BJ (cell line): ENCODE measurements around the gene LIPJ. TPM values are rescaled to one million over a fixed set of nuclear protein-coding genes. Genes with fewer than 3 reads are reported as not detected.

Source experiments
- CTCF ChIA-PET: fragments of 350-600 bp; formaldehyde crosslinking; extraction: SDS; loops from one replicate; lab custom pipeline; 2021; ENCODE audit warnings: antibody characterized with exemption, inconsistent platforms; lab: Yijun Ruan, JAX
- POLR2A ChIA-PET: fragments of 300-600 bp; sonication (Branson Sonifier 250); formaldehyde crosslinking; extraction: SDS; loops from one replicate; lab custom pipeline; 2021; ENCODE audit warnings: antibody characterized with exemption; lab: Charles Lee
- DNase-seq: peaks from one replicate; pipeline ENCODE4 v3.0.0-alpha.2; 2011; ENCODE audit warnings: low read depth
- H3K27me3 ChIP-seq: 2 replicates; pipeline ENCODE4 v1.6.0; 2011; ENCODE audit warnings: low read length; ENCODE audit not compliant: control insufficient read depth, insufficient read depth
- H3K36me3 ChIP-seq: 2 replicates; pipeline ENCODE4 v1.5.1; 2011; ENCODE audit warnings: low read length; ENCODE audit not compliant: control insufficient read depth, insufficient read depth
- H3K4me3 ChIP-seq: 2 replicates; pipeline ENCODE4 v1.5.1; 2011; ENCODE audit warnings: low read depth, mild to moderate bottlenecking, control low read depth, low read length
- polyA plus RNA-seq: library from polyadenylated mRNA; depleted of rRNA; stranded (reverse); fragments of >200 nt; gene quantifications from 2 replicates; pipeline ENCODE4 v1.2.3, GENCODE V29; 2011; rRNA removed
- small RNA-seq: library from RNA; depleted of rRNA; stranded (forward); fragments of <200 nt; gene quantifications from one replicate; pipeline ENCODE3, GENCODE V24; 2012; ENCODE audit warnings: low replicate concordance, low read depth; ENCODE audit not compliant: insufficient read length
- TF ChIP-seq, protein P1 (sequence below): IDR thresholded peaks from 2 replicates; pipeline ENCODE4 v1.5.1; 2011; ENCODE audit warnings: low read depth, mild to moderate bottlenecking, control low read depth, inconsistent platforms, low read length, moderate library complexity; ENCODE audit not compliant: insufficient read depth

LIPJ gene
- polyA plus RNA-seq, 1 experiment = not detected

DNA sequence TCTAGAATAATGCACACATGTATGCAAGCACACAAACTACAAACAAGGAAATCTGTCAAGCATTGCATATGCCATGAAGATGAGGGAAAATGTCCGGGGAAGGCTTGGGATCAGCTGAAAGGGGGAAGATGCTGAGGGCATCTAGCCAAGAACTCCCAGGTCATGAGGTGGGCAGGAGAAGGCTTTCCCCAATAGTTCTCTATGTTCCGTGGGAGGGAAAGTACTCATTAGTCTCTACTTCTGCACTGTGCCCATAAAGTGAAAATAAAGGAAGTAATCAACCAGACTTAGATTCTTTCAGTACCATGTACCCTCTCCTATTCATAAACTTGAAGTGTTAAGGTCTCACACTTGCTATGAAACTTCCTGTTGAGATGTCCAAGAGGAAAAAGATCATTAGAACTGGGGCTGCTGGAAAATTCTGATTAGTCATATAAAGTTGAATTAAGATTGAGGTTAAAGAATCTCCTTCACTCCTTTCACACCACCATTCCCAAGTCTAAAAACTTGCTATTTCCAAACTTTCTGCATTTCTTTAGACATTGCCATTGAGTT is 60.6 kb downstream of the LIPJ start:
- POLR2A ChIA-PET = no interaction called here
- Histone ChIP-seq H3K4me3 (no peak overlapping the region), H3K27me3 (no peaks in the 10 kb centered on the region), H3K36me3 (no peaks in the 10 kb centered on the region)
- no peak for DNase-seq
- CTCF ChIA-PET = no interaction called here
- TF ChIP-seq, protein P1, sequence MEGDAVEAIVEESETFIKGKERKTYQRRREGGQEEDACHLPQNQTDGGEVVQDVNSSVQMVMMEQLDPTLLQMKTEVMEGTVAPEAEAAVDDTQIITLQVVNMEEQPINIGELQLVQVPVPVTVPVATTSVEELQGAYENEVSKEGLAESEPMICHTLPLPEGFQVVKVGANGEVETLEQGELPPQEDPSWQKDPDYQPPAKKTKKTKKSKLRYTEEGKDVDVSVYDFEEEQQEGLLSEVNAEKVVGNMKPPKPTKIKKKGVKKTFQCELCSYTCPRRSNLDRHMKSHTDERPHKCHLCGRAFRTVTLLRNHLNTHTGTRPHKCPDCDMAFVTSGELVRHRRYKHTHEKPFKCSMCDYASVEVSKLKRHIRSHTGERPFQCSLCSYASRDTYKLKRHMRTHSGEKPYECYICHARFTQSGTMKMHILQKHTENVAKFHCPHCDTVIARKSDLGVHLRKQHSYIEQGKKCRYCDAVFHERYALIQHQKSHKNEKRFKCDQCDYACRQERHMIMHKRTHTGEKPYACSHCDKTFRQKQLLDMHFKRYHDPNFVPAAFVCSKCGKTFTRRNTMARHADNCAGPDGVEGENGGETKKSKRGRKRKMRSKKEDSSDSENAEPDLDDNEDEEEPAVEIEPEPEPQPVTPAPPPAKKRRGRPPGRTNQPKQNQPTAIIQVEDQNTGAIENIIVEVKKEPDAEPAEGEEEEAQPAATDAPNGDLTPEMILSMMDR = no peak

DNA sequence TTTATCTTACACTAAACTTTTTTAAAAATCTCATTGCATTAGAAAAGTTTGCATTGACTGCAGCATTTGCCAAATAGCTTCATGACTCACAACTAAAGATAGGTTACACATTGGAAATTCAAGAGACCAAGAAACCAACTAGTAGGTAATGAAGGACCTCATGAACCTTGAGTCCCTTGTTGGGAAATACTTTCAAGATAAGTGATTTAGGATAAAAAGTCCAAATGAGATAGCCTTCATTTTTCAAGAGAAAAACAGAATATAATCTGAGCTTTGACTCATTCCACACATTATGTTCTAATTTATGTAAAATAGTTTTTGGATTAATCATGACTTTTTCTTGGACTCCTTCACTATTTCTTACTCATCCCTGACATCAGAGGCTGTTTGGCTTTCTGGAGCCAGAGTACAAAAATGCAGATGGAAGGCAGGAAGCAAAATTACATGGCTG is 64.6 kb downstream of the LIPJ start:
- Histone ChIP-seq H3K27me3 (no peaks in the 10 kb centered on the region), H3K36me3 (no peaks in the 10 kb centered on the region), H3K4me3 (no peak overlapping the region)
- ChIA-PET CTCF (no interaction called here), POLR2A (interaction anchor here (0.5 kb wide), 1 partner anchor 742 kb away, joined by 10 read pairs; no protein-coding TSS in a partner anchor)
- DNase-seq = peak; percentile 71
- TF ChIP-seq, protein P1 = no peak

DNA sequence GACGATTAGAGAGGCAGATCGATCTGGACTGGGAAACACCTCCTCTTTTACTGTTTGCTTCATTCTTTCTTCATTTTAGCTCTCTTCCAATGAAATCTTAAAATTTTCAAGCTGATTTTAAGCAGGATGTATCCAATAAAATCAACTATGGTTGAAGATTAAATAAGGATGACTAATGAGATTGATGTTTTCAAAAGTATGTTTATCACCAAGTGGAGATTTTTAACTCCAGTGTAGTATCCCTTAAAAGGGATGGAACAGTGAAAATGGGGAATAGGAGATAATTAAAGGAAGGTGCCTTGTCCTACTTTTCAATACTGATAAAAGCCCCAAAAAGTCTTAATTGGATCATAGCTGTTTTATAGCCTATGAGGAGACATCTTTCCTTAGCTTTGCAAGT is 66.1 kb downstream of the LIPJ start:
- Histone ChIP-seq H3K36me3 (no peaks in the 10 kb centered on the region), H3K4me3 (no peak overlapping the region), H3K27me3 (no peaks in the 10 kb centered on the region)
- ChIA-PET CTCF (interaction anchor here (0.6 to 0.7 kb wide), 2 partner anchors 30 to 183 kb away, joined by 3 to 4 read pairs; no protein-coding TSS in a partner anchor), POLR2A (no interaction called here)
- DNase-seq = no peak
- TF ChIP-seq, protein P1 = no peak

Small RNAs within 50 kb of the gene (small RNA-seq; reads per million reads assigned to genes)
- not detected for gene RF00019

Other genes with a start within 250 kb of the LIPJ start
- gene RNLS, start 3.4 kb upstream of the LIPJ start, polyA plus RNA-seq = 11.8 and 14.6 TPM in 2 replicates
- not detected in 2 replicates for gene LIPF, start 77.7 kb downstream of the LIPJ start, polyA plus RNA-seq
- not detected in 2 replicates for gene LIPK, start 119.5 kb downstream of the LIPJ start, polyA plus RNA-seq
- not detected in 2 replicates for gene LIPN, start 173.3 kb downstream of the LIPJ start, polyA plus RNA-seq
- not detected in 2 replicates for gene LIPM, start 216.0 kb downstream of the LIPJ start, polyA plus RNA-seq